Measurements from ENCODE around the gene KCTD10.

KCTD10 gene

GRCh38 chr12:109500406-109501185 is 23.5 kb upstream of the KCTD10 start:
- ChIA-PET POLR2A (no interaction called here), CTCF (interaction anchor here (0.9 to 1.8 kb wide), 5 partner anchors 19 to 97 kb away, joined by 3 to 8 read pairs (median 3); no protein-coding TSS in a partner anchor)
- H3K4me3 ChIP-seq (ENCODE audit: low read depth, low read length) = no peak overlapping the region
- TF ChIP-seq CTCF (IDR thresholded peaks at IDR 0.05; ENCODE audit: insufficient read depth, low read length, missing control alignments) = no peak
- no peak for DNase-seq (ENCODE audit: low read depth, low spot score)

- ChIA-PET CTCF (no interaction called here), POLR2A (no interaction called here)
- TF ChIP-seq CTCF (IDR thresholded peaks at IDR 0.05; ENCODE audit: insufficient read depth, low read length, missing control alignments) = no peak
- no peak for DNase-seq (ENCODE audit: low read depth, low spot score)
- no peak overlapping the region for H3K4me3 ChIP-seq (ENCODE audit: low read depth, low read length)
Observed at GRCh38 chr12:109497675-109498074, 20.6 kb upstream of the KCTD10 start.

GRCh38 chr12:109496306-109496705 is 19.2 kb upstream of the KCTD10 start:
- TF ChIP-seq CTCF (IDR thresholded peaks at IDR 0.05; ENCODE audit: insufficient read depth, low read length, missing control alignments) = no peak
- ChIA-PET CTCF (no interaction called here), POLR2A (no interaction called here)
- H3K4me3 ChIP-seq (ENCODE audit: low read depth, low read length) = no peak overlapping the region
- no peak for DNase-seq (ENCODE audit: low read depth, low spot score)

GRCh38 chr12:109495012-109495411 is 17.9 kb upstream of the KCTD10 start:
- ChIA-PET CTCF (interaction anchor here (0.9 to 2.4 kb wide), 5 partner anchors 12 to 99 kb away, joined by 3 to 16 read pairs (median 3); no protein-coding TSS in a partner anchor), POLR2A (no interaction called here)
- TF ChIP-seq CTCF (IDR thresholded peaks at IDR 0.05; ENCODE audit: insufficient read depth, low read length, missing control alignments) = no peak
- DNase-seq (ENCODE audit: low read depth, low spot score) = no peak
- no peak overlapping the region for H3K4me3 ChIP-seq (ENCODE audit: low read depth, low read length)

- POLR2A ChIA-PET = no interaction called here
- no peak for TF ChIP-seq CTCF (IDR thresholded peaks at IDR 0.05; ENCODE audit: insufficient read depth, low read length, missing control alignments)
- CTCF ChIA-PET = interaction anchor here (0.9 to 2.4 kb wide), 7 partner anchors 11 to 98 kb away, joined by 3 to 16 read pairs (median 3); no protein-coding TSS in a partner anchor
- H3K4me3 ChIP-seq (ENCODE audit: low read depth, low read length) = no peak overlapping the region
- DNase-seq (ENCODE audit: low read depth, low spot score) = no peak
Observed at GRCh38 chr12:109494348-109494881, 17.3 kb upstream of the KCTD10 start.

GRCh38 chr12:109493938-109494337 is 16.8 kb upstream of the KCTD10 start:
- ChIA-PET CTCF (interaction anchor here (1.2 to 2.4 kb wide), 5 partner anchors 11 to 66 kb away, joined by 3 to 16 read pairs (median 4); no protein-coding TSS in a partner anchor), POLR2A (no interaction called here)
- TF ChIP-seq CTCF (IDR thresholded peaks at IDR 0.05; ENCODE audit: insufficient read depth, low read length, missing control alignments) = no peak
- H3K4me3 ChIP-seq (ENCODE audit: low read depth, low read length) = no peak overlapping the region
- DNase-seq (ENCODE audit: low read depth, low spot score) = no peak

All from AG04449 (cell line).